Measurements from ENCODE around the gene LGR5. TPM values are rescaled to one million over a fixed set of nuclear protein-coding genes. Genes with fewer than 3 reads are reported as not detected.

Gene LGR5
- total RNA-seq, 1 experiment from 2014 or later = not detected

GRCh38 chr12:71397433-71397954 is 42.1 kb upstream of the LGR5 start:
- POLR2A ChIA-PET (ENCODE audit: unreplicated experiment) = no interaction called here
- no peak for DNase-seq
- no peaks in the 10 kb centered on the region for H4K20me1 ChIP-seq (ENCODE audit: insufficient read depth)
- H3K36me3 ChIP-seq (ENCODE audit: low read depth) = no peaks in the 10 kb centered on the region
- intact Hi-C loops (cut with micrococcal nuclease; ENCODE audit: unreplicated experiment) = loop anchor here (10.0 kb wide), 1 partner anchor 183 kb away; no protein-coding TSS in a partner anchor
- no peaks in the 10 kb centered on the region for H3K9me2 ChIP-seq (ENCODE audit: insufficient read depth)
- H3K4me2 ChIP-seq = no peak overlapping the region
- H2AFZ ChIP-seq = no peak overlapping the region
- TF ChIP-seq, protein P1, sequence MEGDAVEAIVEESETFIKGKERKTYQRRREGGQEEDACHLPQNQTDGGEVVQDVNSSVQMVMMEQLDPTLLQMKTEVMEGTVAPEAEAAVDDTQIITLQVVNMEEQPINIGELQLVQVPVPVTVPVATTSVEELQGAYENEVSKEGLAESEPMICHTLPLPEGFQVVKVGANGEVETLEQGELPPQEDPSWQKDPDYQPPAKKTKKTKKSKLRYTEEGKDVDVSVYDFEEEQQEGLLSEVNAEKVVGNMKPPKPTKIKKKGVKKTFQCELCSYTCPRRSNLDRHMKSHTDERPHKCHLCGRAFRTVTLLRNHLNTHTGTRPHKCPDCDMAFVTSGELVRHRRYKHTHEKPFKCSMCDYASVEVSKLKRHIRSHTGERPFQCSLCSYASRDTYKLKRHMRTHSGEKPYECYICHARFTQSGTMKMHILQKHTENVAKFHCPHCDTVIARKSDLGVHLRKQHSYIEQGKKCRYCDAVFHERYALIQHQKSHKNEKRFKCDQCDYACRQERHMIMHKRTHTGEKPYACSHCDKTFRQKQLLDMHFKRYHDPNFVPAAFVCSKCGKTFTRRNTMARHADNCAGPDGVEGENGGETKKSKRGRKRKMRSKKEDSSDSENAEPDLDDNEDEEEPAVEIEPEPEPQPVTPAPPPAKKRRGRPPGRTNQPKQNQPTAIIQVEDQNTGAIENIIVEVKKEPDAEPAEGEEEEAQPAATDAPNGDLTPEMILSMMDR (conservative IDR thresholded peaks at IDR 0.05) = no peak
- no peak for TF ChIP-seq EZH2 (IDR thresholded peaks at IDR 0.05; ENCODE audit: low read depth)
- H3K27ac ChIP-seq = no peak overlapping the region
- no peaks in the 10 kb centered on the region for H3K79me2 ChIP-seq (ENCODE audit: low read depth)
- CTCF ChIA-PET = no interaction called here
- no peaks in the 10 kb centered on the region for H3F3A ChIP-seq (ENCODE audit: insufficient read depth, low read depth)
- BruUV-seq (replicated peaks) = no TSS peak
- no peaks in the 10 kb centered on the region for H3K4me1 ChIP-seq (replicated peaks; ENCODE audit: insufficient read depth)
- H3K27me3 ChIP-seq (ENCODE audit: insufficient read depth, low read depth) = no peaks in the 10 kb centered on the region
- H3K9me3 ChIP-seq (ENCODE audit: insufficient read depth, low read depth) = no peaks in the 10 kb centered on the region
- no peak overlapping the region for H3K4me3 ChIP-seq

- no peaks in the 10 kb centered on the region for H3K27me3 ChIP-seq (ENCODE audit: insufficient read depth, low read depth)
- H4K20me1 ChIP-seq (ENCODE audit: insufficient read depth) = no peaks in the 10 kb centered on the region
- H3K4me2 ChIP-seq = no peak overlapping the region
- TF ChIP-seq EZH2 (IDR thresholded peaks at IDR 0.05; ENCODE audit: low read depth) = no peak
- TF ChIP-seq, protein P1 (conservative IDR thresholded peaks at IDR 0.05) = no peak
- no peaks in the 10 kb centered on the region for H3K9me3 ChIP-seq (ENCODE audit: insufficient read depth, low read depth)
- no peak overlapping the region for H2AFZ ChIP-seq
- no peaks in the 10 kb centered on the region for H3K4me1 ChIP-seq (replicated peaks; ENCODE audit: insufficient read depth)
- H3F3A ChIP-seq (ENCODE audit: insufficient read depth, low read depth) = no peaks in the 10 kb centered on the region
- H3K36me3 ChIP-seq (ENCODE audit: low read depth) = no peaks in the 10 kb centered on the region
- no peak overlapping the region for H3K4me3 ChIP-seq
- CTCF ChIA-PET = no interaction called here
- no peak for DNase-seq
- POLR2A ChIA-PET (ENCODE audit: unreplicated experiment) = no interaction called here
- no peaks in the 10 kb centered on the region for H3K9me2 ChIP-seq (ENCODE audit: insufficient read depth)
- H3K79me2 ChIP-seq (ENCODE audit: low read depth) = no peaks in the 10 kb centered on the region
- no TSS peak for BruUV-seq (replicated peaks)
- intact Hi-C loops (cut with micrococcal nuclease; ENCODE audit: unreplicated experiment) = loop anchor here (10.0 kb wide), 1 partner anchor 184 kb away; no protein-coding TSS in a partner anchor
- no peak overlapping the region for H3K27ac ChIP-seq
Observed at GRCh38 chr12:71399197-71399596, 40.4 kb upstream of the LGR5 start.

- intact Hi-C loops (cut with micrococcal nuclease; ENCODE audit: unreplicated experiment) = loop anchor here (5.0 kb wide), 1 partner anchor 347 kb away; no protein-coding TSS in a partner anchor
- no peaks in the 10 kb centered on the region for H3K36me3 ChIP-seq (ENCODE audit: low read depth)
- H3K27ac ChIP-seq = no peak overlapping the region
- POLR2A ChIA-PET (ENCODE audit: unreplicated experiment) = no interaction called here
- H3K4me3 ChIP-seq = no peak overlapping the region
- H3K4me2 ChIP-seq = no peak overlapping the region
- BruUV-seq (replicated peaks) = no TSS peak
- H3K4me1 ChIP-seq (replicated peaks; ENCODE audit: insufficient read depth) = no peaks in the 10 kb centered on the region
- no peaks in the 10 kb centered on the region for H4K20me1 ChIP-seq (ENCODE audit: insufficient read depth)
- H3K9me2 ChIP-seq (ENCODE audit: insufficient read depth) = no peaks in the 10 kb centered on the region
- CTCF ChIA-PET = no interaction called here
- H3F3A ChIP-seq (ENCODE audit: insufficient read depth, low read depth) = no peaks in the 10 kb centered on the region
- TF ChIP-seq, protein P1 (conservative IDR thresholded peaks at IDR 0.05) = no peak
- TF ChIP-seq EZH2 (IDR thresholded peaks at IDR 0.05; ENCODE audit: low read depth) = no peak
- no peaks in the 10 kb centered on the region for H3K79me2 ChIP-seq (ENCODE audit: low read depth)
- H3K9me3 ChIP-seq (ENCODE audit: insufficient read depth, low read depth) = no peaks in the 10 kb centered on the region
- DNase-seq = no peak
- H2AFZ ChIP-seq = no peak overlapping the region
- H3K27me3 ChIP-seq (ENCODE audit: insufficient read depth, low read depth) = no peaks in the 10 kb centered on the region
Observed at GRCh38 chr12:71400481-71400880, 39.1 kb upstream of the LGR5 start.
